K562 (cell line): ENCODE measurements around the gene RHNO1. TPM values are rescaled to one million over a fixed set of nuclear protein-coding genes. Genes with fewer than 3 reads are reported as not detected.

Experiments
- ATAC-seq: fragments of 200-7000 bp; cut with Tn5 transposase; 3 replicates; pipeline ENCODE4 v1.9.1; 2020; ENCODE audit warnings: moderate library complexity
- BruUV-seq: library from RNA; stranded (reverse); fragments of 400-500 nt; replicated peaks from 2 replicates; lab custom pipeline; 2021; lab: Mats Ljungman, UMichigan
- CTCF ChIA-PET: fragments of 300-600 bp; formaldehyde crosslinking; extraction: SDS; loops from one replicate; lab custom pipeline; 2021; ENCODE audit warnings: low intra/inter-chr PET ratio; lab: Yijun Ruan, JAX
- POLR2A ChIA-PET: fragments of 300-600, 350-650 bp; sonication (Branson Sonifier 250); formaldehyde crosslinking; extraction: SDS; loops from one replicate; lab custom pipeline; 2021; ENCODE audit warnings: antibody characterized with exemption, inconsistent platforms; lab: Yijun Ruan, JAX
- DNase-seq, 4 experiments: peaks; one replicate each; pipeline versions ENCODE4 v3.0.0 to v3.0.0-alpha.2; 2011 to 2018; ENCODE audit warnings: low spot score in 3 of 4, mixed read lengths in 3 of 4; ENCODE audit errors: extremely low read depth in 1 of 4
- FAIRE-seq: peaks from 2 replicates; lab custom pipeline; 2011; peaks lifted over from hg19 to GRCh38; lab: Jason Lieb, UNC
- H2AFZ ChIP-seq: 2 replicates; pipeline ENCODE4 v1.6.0; 2011; ENCODE audit warnings: low read depth, low read length, control low read depth, inconsistent platforms
- H3K27ac ChIP-seq: fragments of 200-600 bp; 3 replicates; pipeline ENCODE4 v1.8.0; 2011; ENCODE audit warnings: low read depth, mild to moderate bottlenecking, control low read depth, inconsistent platforms, low read length, moderate library complexity, mixed read lengths; ENCODE audit errors: extremely low read depth
- H3K27me3 ChIP-seq, 2 experiments: fragments of 300-600 bp in 1 of 2; 2 replicates in 1 of 2; 3 replicates in 1 of 2; pipeline versions ENCODE4 v1.6.0 to v1.8.0; 2011; ENCODE audit warnings: inconsistent platforms in 2 of 2, low read length in 2 of 2, mild to moderate bottlenecking in 1 of 2, mixed read lengths in 1 of 2, moderate library complexity in 1 of 2; ENCODE audit not compliant: control insufficient read depth in 2 of 2, insufficient read depth in 2 of 2
- H3K36me3 ChIP-seq: fragments of 300-600 bp; 3 replicates; pipeline ENCODE4 v1.8.0; 2011; ENCODE audit warnings: mild to moderate bottlenecking, low read length, inconsistent platforms; ENCODE audit not compliant: control insufficient read depth, insufficient read depth
- H3K4me1 ChIP-seq, 2 experiments: fragments of 200-600 bp in 1 of 2; replicated peaks in 1 of 2; 2 replicates in 1 of 2; 3 replicates in 1 of 2; pipeline versions ENCODE4 v1.5.1 to v1.8.0; 2011; ENCODE audit warnings: inconsistent platforms in 2 of 2, low read length in 2 of 2, mild to moderate bottlenecking in 1 of 2, mixed read lengths in 1 of 2, moderate library complexity in 1 of 2; ENCODE audit not compliant: control insufficient read depth in 2 of 2, insufficient read depth in 2 of 2
- H3K4me2 ChIP-seq: 2 replicates; pipeline ENCODE4 v1.6.1; 2011; ENCODE audit warnings: low read length, control low read depth, inconsistent platforms, mixed read lengths; ENCODE audit not compliant: insufficient read depth
- H3K4me3 ChIP-seq: fragments of 200-600 bp; sonication (generic), shearing (Covaris generic); 2 replicates; pipeline ENCODE4 v1.5.1; 2016; ENCODE audit warnings: control low read depth, inconsistent platforms
- H3K79me2 ChIP-seq: fragments of 200-600 bp; 3 replicates; pipeline ENCODE4 v1.8.0; 2011; ENCODE audit warnings: low read length, inconsistent platforms; ENCODE audit not compliant: control insufficient read depth, insufficient read depth
- H3K9ac ChIP-seq, 2 experiments: 2 replicates each; pipeline versions ENCODE4 v1.6.0 to v1.6.1; 2011; ENCODE audit warnings: low read depth in 2 of 2, low read length in 2 of 2, control low read depth in 1 of 2, inconsistent platforms in 1 of 2, mild to moderate bottlenecking in 1 of 2, mixed read lengths in 1 of 2; ENCODE audit not compliant: insufficient read depth in 1 of 2
- H3K9me1 ChIP-seq: one replicate; pipeline ENCODE4 v1.6.0; 2011; ENCODE audit warnings: inconsistent platforms, mild to moderate bottlenecking, low read length, moderate library complexity; ENCODE audit not compliant: control insufficient read depth, insufficient read depth
- H3K9me3 ChIP-seq: replicated peaks from 2 replicates; pipeline ENCODE4 v1.5.1; 2011; ENCODE audit warnings: low read depth, low read length, inconsistent platforms; ENCODE audit not compliant: control insufficient read depth, insufficient read depth
- H4K20me1 ChIP-seq: replicated peaks from 2 replicates; pipeline ENCODE4 v1.6.1; 2011; ENCODE audit warnings: low read length, inconsistent platforms, mixed read lengths; ENCODE audit not compliant: control insufficient read depth, insufficient read depth
- CEBPZ ChIP-seq: fragments of 150-350 bp; IDR thresholded peaks from 2 replicates; pipeline ENCODE4 v1.6.1; 2014; ENCODE audit warnings: low read depth, mild to moderate bottlenecking, low read length, borderline replicate concordance
- NCOA1 ChIP-seq: fragments of 450-650 bp; IDR thresholded peaks from 2 replicates; pipeline ENCODE4 v1.6.1; 2016; ENCODE audit warnings: low read depth
- NUFIP1 ChIP-seq: fragments of 450-650 bp; IDR thresholded peaks from 2 replicates; pipeline ENCODE4 v1.6.1; 2018; ENCODE audit not compliant: partially characterized antibody
- POLR2AphosphoS5 ChIP-seq: IDR thresholded peaks from 2 replicates; pipeline ENCODE4 v1.6.1; 2011; ENCODE audit warnings: mild to moderate bottlenecking, low read depth, low read length, moderate library complexity; ENCODE audit not compliant: control insufficient read depth, insufficient read depth
- SPI1 ChIP-seq: IDR thresholded peaks from 2 replicates; pipeline ENCODE4 v1.6.1; 2011; ENCODE audit warnings: low read depth, low read length, control low read depth, borderline replicate concordance
- TRIM28 ChIP-seq: fragments of 450-650 bp; IDR thresholded peaks from 2 replicates; pipeline ENCODE4 v1.6.1; 2017
- WGBS: fragments of 100-300 bp; shearing (Covaris generic); methylation state at CpG from one replicate; pipeline ENCODE4 v1.1.6; 2016; ENCODE audit warnings: low coverage, mixed read lengths; ENCODE audit not compliant: insufficient coverage; ENCODE audit errors: missing lambda C conversion rate; 5-methylcytosine and 5-hydroxymethylcytosine counted together
- in situ Hi-C: fragments of 300-500 bp; cut with MboI; formaldehyde crosslinking; loops from 4 replicates; pipeline ENCODE4 v1.15.0; 2018; ENCODE audit warnings: inconsistent platforms, mixed read lengths
- intact Hi-C: fragments of 100-400 bp; cut with micrococcal nuclease; formaldehyde crosslinking; loops from 2 replicates; pipeline ENCODE4 v1.14.2; 2022
- polyA plus RNA-seq, 8 experiments: library from polyadenylated mRNA; depleted of rRNA in 4 of 8; stranded (reverse) in 5 of 8; unstranded in 3 of 8; fragments of >200 nt; fragmentation: Nextera tagmentation in 2 of 8; fragmentation: Illumina TruSeq in 1 of 8; extraction: Ambion mirVana in 2 of 8; extraction: Trizol in 1 of 8; gene quantifications; 2 replicates each; pipeline versions ENCODE4 v1.2.1 to v1.2.3, GENCODE V29; 2011 to 2014; ENCODE audit warnings: inconsistent platforms in 1 of 8, missing spikeins in 1 of 8
- total RNA-seq, 7 experiments: library from RNA; depleted of rRNA in 6 of 7; stranded (reverse); fragments of >200 nt in 6 of 7; fragmentation: Illumina TruSeq in 2 of 7; extraction: Trizol in 2 of 7; gene quantifications; 2 replicates each; pipeline versions ENCODE4 v1.2.1 to v1.2.3, GENCODE V29; 2011 to 2021; ENCODE audit warnings: low replicate concordance in 1 of 7
- TF ChIP-seq, protein P1 (sequence below), 3 experiments: fragments of 200-800 bp in 1 of 3; fragments of 250-450 bp in 1 of 3; fragments of 450-650 bp in 1 of 3; sonication (Bioruptor Pico) in 1 of 3; sonication (Bioruptor generic) in 1 of 3; formaldehyde crosslinking in 1 of 3; IDR thresholded peaks; 2 replicates each; pipeline versions ENCODE4 v1.6.1 to v1.8.0; 2016 to 2022; ENCODE audit warnings: mild to moderate bottlenecking in 2 of 3, missing genetic modification characterization in 2 of 3, missing compliant biosample characterization in 1 of 3, moderate library complexity in 1 of 3

The RHNO1 gene
- total and polyA plus RNA-seq, 9 of the 15 experiments (the other 6 are each of a cell fraction or from before 2014, with no cell fraction given) = 20.8 to 62.7 (median 28.8) TPM

GRCh38 chr12:2833327-2833726 is 43.7 kb upstream of the RHNO1 start:
- in situ Hi-C loops = no loop called here
- Histone ChIP-seq H3K4me1 (peaks cover 0 to 8% of the 10 kb centered on the region in 2 experiments; a peak in 3 of 5 replicates), H3K4me2 (no peak overlapping the region), H3K27ac (no peak overlapping the region), H2AFZ (no peak overlapping the region), H3K9me1 (no peaks in the 10 kb centered on the region), H3K79me2 (no peaks in the 10 kb centered on the region), H4K20me1 (no peaks in the 10 kb centered on the region), H3K36me3 (no peaks in the 10 kb centered on the region), H3K9me3 (no peaks in the 10 kb centered on the region), H3K9ac (no peak overlapping the region), H3K27me3 (no peaks in the 10 kb centered on the region), H3K4me3 (no peak overlapping the region)
- ATAC-seq (no peak), DNase-seq (no peak), FAIRE-seq (no peak)
- intact Hi-C loops = no loop called here
- POLR2A ChIA-PET = interaction anchor here (0.6 kb wide), 2 partner anchors 38 to 106 kb away, joined by 3 to 4 read pairs; no protein-coding TSS in a partner anchor
- TF ChIP-seq, protein P1, sequence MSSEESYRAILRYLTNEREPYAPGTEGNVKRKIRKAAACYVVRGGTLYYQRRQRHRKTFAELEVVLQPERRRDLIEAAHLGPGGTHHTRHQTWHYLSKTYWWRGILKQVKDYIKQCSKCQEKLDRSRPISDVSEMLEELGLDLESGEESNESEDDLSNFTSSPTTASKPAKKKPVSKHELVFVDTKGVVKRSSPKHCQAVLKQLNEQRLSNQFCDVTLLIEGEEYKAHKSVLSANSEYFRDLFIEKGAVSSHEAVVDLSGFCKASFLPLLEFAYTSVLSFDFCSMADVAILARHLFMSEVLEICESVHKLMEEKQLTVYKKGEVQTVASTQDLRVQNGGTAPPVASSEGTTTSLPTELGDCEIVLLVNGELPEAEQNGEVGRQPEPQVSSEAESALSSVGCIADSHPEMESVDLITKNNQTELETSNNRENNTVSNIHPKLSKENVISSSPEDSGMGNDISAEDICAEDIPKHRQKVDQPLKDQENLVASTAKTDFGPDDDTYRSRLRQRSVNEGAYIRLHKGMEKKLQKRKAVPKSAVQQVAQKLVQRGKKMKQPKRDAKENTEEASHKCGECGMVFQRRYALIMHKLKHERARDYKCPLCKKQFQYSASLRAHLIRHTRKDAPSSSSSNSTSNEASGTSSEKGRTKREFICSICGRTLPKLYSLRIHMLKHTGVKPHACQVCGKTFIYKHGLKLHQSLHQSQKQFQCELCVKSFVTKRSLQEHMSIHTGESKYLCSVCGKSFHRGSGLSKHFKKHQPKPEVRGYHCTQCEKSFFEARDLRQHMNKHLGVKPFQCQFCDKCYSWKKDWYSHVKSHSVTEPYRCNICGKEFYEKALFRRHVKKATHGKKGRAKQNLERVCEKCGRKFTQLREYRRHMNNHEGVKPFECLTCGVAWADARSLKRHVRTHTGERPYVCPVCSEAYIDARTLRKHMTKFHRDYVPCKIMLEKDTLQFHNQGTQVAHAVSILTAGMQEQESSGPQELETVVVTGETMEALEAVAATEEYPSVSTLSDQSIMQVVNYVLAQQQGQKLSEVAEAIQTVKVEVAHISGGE (CRISPR knock-in tag; IDR thresholded peaks at IDR 0.05) = no peak
- TF ChIP-seq TRIM28 (no peak), CEBPZ (no peak), NUFIP1 (no peak), SPI1 (no peak), NCOA1 (no peak), POLR2AphosphoS5 (no peak)
- CTCF ChIA-PET = no interaction called here
- no TSS peak for BruUV-seq
- 37% methylated on average over 4 of the region's 5 CpGs for WGBS
